HEK293 (cell line): Measurements from ENCODE around the gene CNOT4.

Source experiments
- CTCF ChIA-PET: fragments of 350-600 bp; formaldehyde crosslinking; extraction: SDS; loops from one replicate; lab custom pipeline; 2021; ENCODE audit warnings: antibody characterized with exemption; lab: Yijun Ruan, JAX
- POLR2A ChIA-PET: fragments of 300-600 bp; formaldehyde crosslinking; extraction: SDS; loops from one replicate; lab custom pipeline; 2020; ENCODE audit warnings: antibody characterized with exemption, inconsistent platforms; lab: Yijun Ruan, JAX
- H3K27ac ChIP-seq: fragments of 200-500 bp; sonication (Bioruptor generic); 2 replicates; pipeline ENCODE4 v1.5.1; 2014; ENCODE audit warnings: low read depth, low read length, control low read depth, inconsistent platforms; ENCODE audit errors: extremely low read depth
- H3K36me3 ChIP-seq, 2 experiments: fragments of 200-500 bp in 1 of 2; sonication (Bioruptor generic) in 1 of 2; 1 replicate in 1 of 2; 2 replicates in 1 of 2; pipeline ENCODE4 v1.5.1; 2014 to 2017; ENCODE audit warnings: inconsistent platforms in 2 of 2, low read length in 2 of 2; ENCODE audit not compliant: control insufficient read depth in 2 of 2, insufficient read depth in 1 of 2
- H3K4me1 ChIP-seq: fragments of 200-500 bp; sonication (Bioruptor generic); 2 replicates; pipeline ENCODE4 v1.5.1; 2014; ENCODE audit warnings: mild to moderate bottlenecking, low read length, inconsistent platforms; ENCODE audit not compliant: control insufficient read depth, insufficient read depth
- H3K4me3 ChIP-seq: 2 replicates; pipeline ENCODE4 v1.5.1; 2011; ENCODE audit warnings: low read depth, mild to moderate bottlenecking, control low read depth, low read length, moderate library complexity
- H3K9me3 ChIP-seq: fragments of 200-500 bp; sonication (Bioruptor generic); 2 replicates; pipeline ENCODE4 v1.5.1; 2014; ENCODE audit warnings: low read depth, low read length, inconsistent platforms; ENCODE audit not compliant: control insufficient read depth, insufficient read depth
- IKZF3 ChIP-seq: fragments of 450-650 bp; IDR thresholded peaks from 2 replicates; pipeline ENCODE4 v1.5.0; 2018; ENCODE audit warnings: missing biosample characterization, mild to moderate bottlenecking, missing genetic modification characterization, moderate library complexity
- PRDM4 ChIP-seq: fragments of 450-650 bp; formaldehyde crosslinking; IDR thresholded peaks from 2 replicates; pipeline ENCODE4 v1.5.1; 2017; ENCODE audit warnings: missing biosample characterization, missing genetic modification characterization
- PRDM6 ChIP-seq: fragments of 450-650 bp; formaldehyde crosslinking; IDR thresholded peaks from 2 replicates; pipeline ENCODE4 v1.5.1; 2017; ENCODE audit warnings: missing biosample characterization, missing genetic modification characterization
- ZBTB10 ChIP-seq: fragments of 450-650 bp; formaldehyde crosslinking; IDR thresholded peaks from 2 replicates; pipeline ENCODE4 v1.5.1; 2016; ENCODE audit warnings: missing biosample characterization, missing genetic modification characterization
- ZFHX2 ChIP-seq: fragments of 450-650 bp; formaldehyde crosslinking; conservative IDR thresholded peaks from 2 replicates; pipeline ENCODE4 v1.5.1; 2016; ENCODE audit warnings: missing biosample characterization, missing genetic modification characterization
- ZNF112 ChIP-seq: fragments of 450-650 bp; formaldehyde crosslinking; IDR thresholded peaks from 2 replicates; pipeline ENCODE4 v1.5.0; 2017; ENCODE audit warnings: missing biosample characterization, missing genetic modification characterization
- ZNF132 ChIP-seq: fragments of 450-650 bp; formaldehyde crosslinking; IDR thresholded peaks from 2 replicates; pipeline ENCODE4 v1.5.1; 2017; ENCODE audit warnings: missing biosample characterization, missing genetic modification characterization, borderline replicate concordance
- ZNF184 ChIP-seq: fragments of 450-650 bp; IDR thresholded peaks from 2 replicates; pipeline ENCODE4 v1.5.1; 2018; ENCODE audit warnings: missing biosample characterization, mild to moderate bottlenecking, missing genetic modification characterization
- ZNF2 ChIP-seq: fragments of 450-650 bp; formaldehyde crosslinking; IDR thresholded peaks from 2 replicates; pipeline ENCODE4 v1.5.1; 2016; ENCODE audit warnings: missing biosample characterization, missing genetic modification characterization
- ZNF311 ChIP-seq: fragments of 450-650 bp; formaldehyde crosslinking; IDR thresholded peaks from 2 replicates; pipeline ENCODE4 v1.5.1; 2017; ENCODE audit warnings: missing biosample characterization, missing genetic modification characterization, borderline replicate concordance
- ZNF37A ChIP-seq: fragments of 450-650 bp; IDR thresholded peaks from 2 replicates; pipeline ENCODE4 v1.5.1; 2018; ENCODE audit warnings: missing biosample characterization, missing genetic modification characterization
- ZNF394 ChIP-seq: fragments of 450-650 bp; formaldehyde crosslinking; IDR thresholded peaks from 2 replicates; pipeline ENCODE4 v1.5.1; 2016; ENCODE audit warnings: missing biosample characterization, missing genetic modification characterization, mild to moderate bottlenecking, moderate library complexity, borderline replicate concordance
- ZNF530 ChIP-seq: fragments of 450-650 bp; formaldehyde crosslinking; IDR thresholded peaks from 2 replicates; pipeline ENCODE4 v1.5.1; 2016; ENCODE audit warnings: low read depth, missing biosample characterization, missing genetic modification characterization
- ZNF830 ChIP-seq: fragments of 450-650 bp; IDR thresholded peaks from 2 replicates; pipeline ENCODE4 v1.5.0; 2018; ENCODE audit warnings: missing biosample characterization, missing genetic modification characterization, low read depth, mild to moderate bottlenecking, moderate library complexity
- ZNF843 ChIP-seq: fragments of 450-650 bp; formaldehyde crosslinking; IDR thresholded peaks from 2 replicates; pipeline ENCODE4 v1.5.1; 2016; ENCODE audit warnings: missing biosample characterization, missing genetic modification characterization
- ZSCAN4 ChIP-seq: fragments of 450-650 bp; formaldehyde crosslinking; IDR thresholded peaks from 2 replicates; pipeline ENCODE4 v1.5.1; 2017; ENCODE audit warnings: missing biosample characterization, missing genetic modification characterization
- TF ChIP-seq, protein P1 (sequence below): fragments of 450-650 bp; IDR thresholded peaks from 2 replicates; pipeline ENCODE4 v1.5.1; 2018; ENCODE audit warnings: missing biosample characterization, mild to moderate bottlenecking, missing genetic modification characterization
- TF ChIP-seq, protein P2 (sequence below): fragments of 450-650 bp; formaldehyde crosslinking; conservative IDR thresholded peaks from 2 replicates; pipeline ENCODE4 v1.5.1; 2016; ENCODE audit warnings: low read depth, missing biosample characterization, missing genetic modification characterization
- TF ChIP-seq, protein P3 (sequence below): fragments of 450-650 bp; formaldehyde crosslinking; IDR thresholded peaks from 2 replicates; pipeline ENCODE4 v1.5.1; 2016; ENCODE audit warnings: missing biosample characterization, missing genetic modification characterization, borderline replicate concordance

Gene CNOT4

DNA sequence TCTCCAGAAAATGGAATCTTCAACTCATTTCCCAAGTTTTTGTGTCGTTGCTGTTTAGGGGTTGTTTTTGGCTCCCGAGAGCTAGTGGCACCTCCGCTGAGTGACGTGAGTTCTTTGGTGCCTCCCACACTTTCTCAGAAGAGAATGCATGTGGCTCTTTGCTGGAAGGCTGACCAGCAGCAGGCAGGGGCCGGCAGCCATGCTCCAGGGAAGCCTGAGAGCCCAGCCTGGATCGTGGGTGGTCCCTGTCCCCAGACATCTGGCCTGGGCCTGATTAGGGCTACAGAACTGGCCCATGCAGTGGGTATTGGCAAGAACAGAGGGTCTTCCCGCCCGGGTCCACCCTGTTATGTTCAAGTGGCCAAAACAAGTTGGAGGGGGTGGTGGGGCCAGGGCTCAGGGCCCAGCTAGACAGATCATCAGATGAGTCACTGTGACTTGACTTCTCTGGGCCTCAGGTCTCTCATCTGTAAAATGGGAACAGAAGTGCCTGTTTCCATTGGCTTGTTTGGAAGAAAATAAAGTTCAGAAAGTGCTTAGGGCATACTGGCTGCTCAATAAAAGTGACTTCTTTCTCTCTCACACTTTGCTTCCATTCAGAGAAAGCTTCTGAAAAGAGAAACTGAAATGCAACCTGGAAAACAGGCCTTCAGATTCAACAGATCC is 193.1 kb downstream of the CNOT4 start (continued):
- TF ChIP-seq, protein P1, sequence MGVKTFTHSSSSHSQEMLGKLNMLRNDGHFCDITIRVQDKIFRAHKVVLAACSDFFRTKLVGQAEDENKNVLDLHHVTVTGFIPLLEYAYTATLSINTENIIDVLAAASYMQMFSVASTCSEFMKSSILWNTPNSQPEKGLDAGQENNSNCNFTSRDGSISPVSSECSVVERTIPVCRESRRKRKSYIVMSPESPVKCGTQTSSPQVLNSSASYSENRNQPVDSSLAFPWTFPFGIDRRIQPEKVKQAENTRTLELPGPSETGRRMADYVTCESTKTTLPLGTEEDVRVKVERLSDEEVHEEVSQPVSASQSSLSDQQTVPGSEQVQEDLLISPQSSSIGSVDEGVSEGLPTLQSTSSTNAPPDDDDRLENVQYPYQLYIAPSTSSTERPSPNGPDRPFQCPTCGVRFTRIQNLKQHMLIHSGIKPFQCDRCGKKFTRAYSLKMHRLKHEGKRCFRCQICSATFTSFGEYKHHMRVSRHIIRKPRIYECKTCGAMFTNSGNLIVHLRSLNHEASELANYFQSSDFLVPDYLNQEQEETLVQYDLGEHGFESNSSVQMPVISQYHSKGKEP (tag by site-specific recombination) = no peak
- TF ChIP-seq ZNF830 (no peak), ZNF311 (no peak), IKZF3 (no peak), ZNF530 (tag by site-specific recombination) (no peak)

GRCh38 chr7:135313971-135314370 is 195.9 kb downstream of the CNOT4 start:
- CTCF ChIA-PET = interaction anchor here (0.6 to 1.4 kb wide), 3 partner anchors 22 to 229 kb away, joined by 3 to 4 read pairs (median 3); no protein-coding TSS in a partner anchor
- POLR2A ChIA-PET = no interaction called here
- Histone ChIP-seq H3K36me3 (no peaks in the 10 kb centered on the region), H3K4me1 (no peaks in the 10 kb centered on the region), H3K27ac (no peak overlapping the region), H3K4me3 (no peak overlapping the region), H3K9me3 (no peaks in the 10 kb centered on the region)
- TF ChIP-seq, protein P2, sequence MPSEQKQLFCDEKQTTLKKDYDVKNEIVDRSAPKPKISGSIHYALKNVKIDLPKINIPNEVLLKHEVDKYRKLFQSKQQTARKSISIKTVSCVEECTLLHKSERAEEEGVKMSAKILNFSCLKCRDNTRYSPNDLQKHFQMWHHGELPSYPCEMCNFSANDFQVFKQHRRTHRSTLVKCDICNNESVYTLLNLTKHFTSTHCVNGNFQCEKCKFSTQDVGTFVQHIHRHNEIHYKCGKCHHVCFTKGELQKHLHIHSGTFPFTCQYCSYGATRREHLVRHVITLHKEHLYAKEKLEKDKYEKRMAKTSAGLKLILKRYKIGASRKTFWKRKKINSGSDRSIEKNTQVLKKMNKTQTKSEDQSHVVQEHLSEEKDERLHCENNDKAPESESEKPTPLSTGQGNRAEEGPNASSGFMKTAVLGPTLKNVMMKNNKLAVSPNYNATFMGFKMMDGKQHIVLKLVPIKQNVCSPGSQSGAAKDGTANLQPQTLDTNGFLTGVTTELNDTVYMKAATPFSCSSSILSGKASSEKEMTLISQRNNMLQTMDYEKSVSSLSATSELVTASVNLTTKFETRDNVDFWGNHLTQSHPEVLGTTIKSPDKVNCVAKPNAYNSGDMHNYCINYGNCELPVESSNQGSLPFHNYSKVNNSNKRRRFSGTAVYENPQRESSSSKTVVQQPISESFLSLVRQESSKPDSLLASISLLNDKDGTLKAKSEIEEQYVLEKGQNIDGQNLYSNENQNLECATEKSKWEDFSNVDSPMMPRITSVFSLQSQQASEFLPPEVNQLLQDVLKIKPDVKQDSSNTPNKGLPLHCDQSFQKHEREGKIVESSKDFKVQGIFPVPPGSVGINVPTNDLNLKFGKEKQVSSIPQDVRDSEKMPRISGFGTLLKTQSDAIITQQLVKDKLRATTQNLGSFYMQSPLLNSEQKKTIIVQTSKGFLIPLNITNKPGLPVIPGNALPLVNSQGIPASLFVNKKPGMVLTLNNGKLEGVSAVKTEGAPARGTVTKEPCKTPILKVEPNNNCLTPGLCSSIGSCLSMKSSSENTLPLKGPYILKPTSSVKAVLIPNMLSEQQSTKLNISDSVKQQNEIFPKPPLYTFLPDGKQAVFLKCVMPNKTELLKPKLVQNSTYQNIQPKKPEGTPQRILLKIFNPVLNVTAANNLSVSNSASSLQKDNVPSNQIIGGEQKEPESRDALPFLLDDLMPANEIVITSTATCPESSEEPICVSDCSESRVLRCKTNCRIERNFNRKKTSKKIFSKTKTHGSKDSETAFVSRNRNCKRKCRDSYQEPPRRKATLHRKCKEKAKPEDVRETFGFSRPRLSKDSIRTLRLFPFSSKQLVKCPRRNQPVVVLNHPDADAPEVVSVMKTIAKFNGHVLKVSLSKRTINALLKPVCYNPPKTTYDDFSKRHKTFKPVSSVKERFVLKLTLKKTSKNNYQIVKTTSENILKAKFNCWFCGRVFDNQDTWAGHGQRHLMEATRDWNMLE = no peak
- TF ChIP-seq ZNF394 (no peak), PRDM6 (tag by site-specific recombination) (no peak), ZNF37A (tag by site-specific recombination) (no peak), ZNF843 (tag by site-specific recombination) (no peak), ZNF132 (tag by site-specific recombination) (no peak), ZSCAN4 (tag by site-specific recombination) (no peak), ZNF184 (no peak), PRDM4 (no peak), ZFHX2 (tag by site-specific recombination) (no peak), ZNF112 (tag by site-specific recombination) (no peak), ZNF2 (tag by site-specific recombination) (no peak), ZBTB10 (no peak)
- TF ChIP-seq, protein P3, sequence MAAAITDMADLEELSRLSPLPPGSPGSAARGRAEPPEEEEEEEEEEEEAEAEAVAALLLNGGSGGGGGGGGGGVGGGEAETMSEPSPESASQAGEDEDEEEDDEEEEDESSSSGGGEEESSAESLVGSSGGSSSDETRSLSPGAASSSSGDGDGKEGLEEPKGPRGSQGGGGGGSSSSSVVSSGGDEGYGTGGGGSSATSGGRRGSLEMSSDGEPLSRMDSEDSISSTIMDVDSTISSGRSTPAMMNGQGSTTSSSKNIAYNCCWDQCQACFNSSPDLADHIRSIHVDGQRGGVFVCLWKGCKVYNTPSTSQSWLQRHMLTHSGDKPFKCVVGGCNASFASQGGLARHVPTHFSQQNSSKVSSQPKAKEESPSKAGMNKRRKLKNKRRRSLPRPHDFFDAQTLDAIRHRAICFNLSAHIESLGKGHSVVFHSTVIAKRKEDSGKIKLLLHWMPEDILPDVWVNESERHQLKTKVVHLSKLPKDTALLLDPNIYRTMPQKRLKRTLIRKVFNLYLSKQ (tag by site-specific recombination) = no peak
